ENCODE measurements around the gene CTSO. TPM values are rescaled to one million over a fixed set of nuclear protein-coding genes. Genes with fewer than 3 reads are reported as not detected.

Gene CTSO
- total RNA-seq, 1 experiment from 2014 or later = 2.8 TPM

DNA sequence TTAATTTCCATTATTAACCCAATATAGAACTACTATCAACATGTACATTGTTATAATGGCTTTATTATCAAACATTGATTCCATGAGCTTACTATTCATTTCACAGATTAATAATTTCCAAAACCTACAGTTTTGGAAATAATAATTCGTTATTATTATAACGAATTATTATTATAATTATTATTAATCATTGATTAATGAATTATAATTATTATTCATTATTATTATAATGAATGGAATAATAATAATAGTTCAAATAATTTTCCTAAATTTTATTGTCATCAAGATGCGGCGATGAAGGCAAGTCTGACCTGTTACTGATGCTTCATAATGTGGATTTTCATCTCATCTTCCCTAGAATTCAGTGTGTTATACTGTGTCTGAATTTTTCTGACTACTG is 22.0 kb downstream of the CTSO start:
- no peaks in the 10 kb centered on the region for H3K36me3 ChIP-seq (ENCODE audit: low read depth, low read length)
- intact Hi-C loops (cut with micrococcal nuclease) = no loop called here
- POLR2A ChIA-PET (ENCODE audit: unreplicated experiment) = no interaction called here

DNA sequence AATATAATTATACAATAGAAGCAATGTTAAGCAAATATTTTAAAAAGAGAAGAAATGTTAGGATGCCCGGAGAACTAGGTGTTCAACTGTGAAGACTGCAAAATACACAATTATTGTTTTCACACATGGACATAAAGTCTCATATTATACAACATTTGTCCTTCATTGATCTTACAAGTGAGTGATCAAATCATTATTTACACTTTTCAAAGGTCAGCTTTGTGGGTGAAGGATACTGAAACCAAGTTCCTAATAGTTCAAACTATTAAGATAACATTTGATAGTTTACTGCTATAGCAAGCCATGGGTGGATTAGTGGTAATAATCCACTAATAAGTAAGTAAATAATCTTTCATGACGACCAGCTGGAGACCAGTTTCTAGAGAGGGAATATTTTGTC is 23.3 kb downstream of the CTSO start:
- Histone ChIP-seq H3K27me3 (ENCODE audit: low read length) (no peaks in the 10 kb centered on the region), H3K9me3 (ENCODE audit: low read length) (no peaks in the 10 kb centered on the region), H4K20me1 (ENCODE audit: low read length) (no peaks in the 10 kb centered on the region), H3K4me1 (ENCODE audit: insufficient read depth, low read length) (no peaks in the 10 kb centered on the region), H3K4me3 (ENCODE audit: low read length) (no peak overlapping the region), H3K9ac (ENCODE audit: low read length) (no peak overlapping the region), H2AFZ (ENCODE audit: low read length) (no peak overlapping the region), H3K27ac (ENCODE audit: low read length) (no peak overlapping the region), H3K9me2 (replicated peaks; ENCODE audit: low read length) (no peaks in the 10 kb centered on the region), H3K79me2 (ENCODE audit: low read length) (no peaks in the 10 kb centered on the region), H3K4me2 (ENCODE audit: low read length) (no peak overlapping the region), H3K36me3 (ENCODE audit: low read depth, low read length) (no peaks in the 10 kb centered on the region), H3F3A (ENCODE audit: low read length, unreplicated experiment) (no peaks in the 10 kb centered on the region)
- POLR2A ChIA-PET (ENCODE audit: unreplicated experiment) = no interaction called here
- no TSS peak for BruUV-seq (replicated peaks)
- no peak for DNase-seq
- intact Hi-C loops (cut with micrococcal nuclease) = no loop called here
- ATAC-seq = no peak
- no peak for TF ChIP-seq EZH2 (IDR thresholded peaks at IDR 0.05; ENCODE audit: low read length, unreplicated experiment)
- TF ChIP-seq, protein P1, sequence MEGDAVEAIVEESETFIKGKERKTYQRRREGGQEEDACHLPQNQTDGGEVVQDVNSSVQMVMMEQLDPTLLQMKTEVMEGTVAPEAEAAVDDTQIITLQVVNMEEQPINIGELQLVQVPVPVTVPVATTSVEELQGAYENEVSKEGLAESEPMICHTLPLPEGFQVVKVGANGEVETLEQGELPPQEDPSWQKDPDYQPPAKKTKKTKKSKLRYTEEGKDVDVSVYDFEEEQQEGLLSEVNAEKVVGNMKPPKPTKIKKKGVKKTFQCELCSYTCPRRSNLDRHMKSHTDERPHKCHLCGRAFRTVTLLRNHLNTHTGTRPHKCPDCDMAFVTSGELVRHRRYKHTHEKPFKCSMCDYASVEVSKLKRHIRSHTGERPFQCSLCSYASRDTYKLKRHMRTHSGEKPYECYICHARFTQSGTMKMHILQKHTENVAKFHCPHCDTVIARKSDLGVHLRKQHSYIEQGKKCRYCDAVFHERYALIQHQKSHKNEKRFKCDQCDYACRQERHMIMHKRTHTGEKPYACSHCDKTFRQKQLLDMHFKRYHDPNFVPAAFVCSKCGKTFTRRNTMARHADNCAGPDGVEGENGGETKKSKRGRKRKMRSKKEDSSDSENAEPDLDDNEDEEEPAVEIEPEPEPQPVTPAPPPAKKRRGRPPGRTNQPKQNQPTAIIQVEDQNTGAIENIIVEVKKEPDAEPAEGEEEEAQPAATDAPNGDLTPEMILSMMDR (conservative IDR thresholded peaks at IDR 0.05; ENCODE audit: low read depth, low read length) = no peak
- TF ChIP-seq EZH2phosphoT487 (IDR thresholded peaks at IDR 0.05; ENCODE audit: borderline replicate concordance, low read length) = no peak
- CTCF ChIA-PET = no interaction called here

More for the DNA sequence above, 22.0 kb downstream of the CTSO start:
- CTCF ChIA-PET = no interaction called here
- H3K27me3 ChIP-seq (ENCODE audit: low read length) = no peaks in the 10 kb centered on the region
- no peak overlapping the region for H3K9ac ChIP-seq (ENCODE audit: low read length)
- no peaks in the 10 kb centered on the region for H3K79me2 ChIP-seq (ENCODE audit: low read length)
- no peak overlapping the region for H3K4me3 ChIP-seq (ENCODE audit: low read length)
- H4K20me1 ChIP-seq (ENCODE audit: low read length) = no peaks in the 10 kb centered on the region
- H3K27ac ChIP-seq (ENCODE audit: low read length) = no peak overlapping the region
- no peaks in the 10 kb centered on the region for H3F3A ChIP-seq (ENCODE audit: low read length, unreplicated experiment)
- BruUV-seq (replicated peaks) = no TSS peak
- no peaks in the 10 kb centered on the region for H3K9me2 ChIP-seq (replicated peaks; ENCODE audit: low read length)
- H2AFZ ChIP-seq (ENCODE audit: low read length) = no peak overlapping the region
- H3K4me2 ChIP-seq (ENCODE audit: low read length) = no peak overlapping the region
- H3K4me1 ChIP-seq (ENCODE audit: insufficient read depth, low read length) = no peaks in the 10 kb centered on the region
- DNase-seq (no peak), ATAC-seq (no peak)
- H3K9me3 ChIP-seq (ENCODE audit: low read length) = no peaks in the 10 kb centered on the region
- no peak for TF ChIP-seq EZH2 (IDR thresholded peaks at IDR 0.05; ENCODE audit: low read length, unreplicated experiment)
- no peak for TF ChIP-seq EZH2phosphoT487 (IDR thresholded peaks at IDR 0.05; ENCODE audit: borderline replicate concordance, low read length)
- TF ChIP-seq, protein P1 (conservative IDR thresholded peaks at IDR 0.05; ENCODE audit: low read depth, low read length) = no peak

DNA sequence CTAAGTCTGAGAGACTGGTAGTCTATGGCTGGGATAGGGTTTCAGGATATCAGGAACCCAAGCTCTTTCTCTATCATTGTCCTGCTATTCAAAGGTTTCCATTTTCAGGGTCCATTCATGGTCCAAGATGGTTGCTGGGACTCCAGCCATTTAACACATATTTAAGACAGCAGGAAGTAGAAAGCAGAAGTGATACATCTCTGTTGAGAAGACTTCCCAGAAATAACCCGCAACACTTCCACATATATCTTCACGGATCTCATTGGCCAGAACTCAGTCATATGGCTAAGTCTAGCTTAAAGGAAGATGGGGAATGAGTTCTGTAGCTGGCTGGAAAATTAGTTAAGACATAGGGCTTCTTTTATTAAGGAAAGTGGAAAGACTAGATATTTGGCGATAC is 23.8 kb downstream of the CTSO start:
- H3K9me2 ChIP-seq (replicated peaks; ENCODE audit: low read length) = no peaks in the 10 kb centered on the region
- H4K20me1 ChIP-seq (ENCODE audit: low read length) = no peaks in the 10 kb centered on the region
- H3K79me2 ChIP-seq (ENCODE audit: low read length) = no peaks in the 10 kb centered on the region
- ATAC-seq (no peak), DNase-seq (no peak)
- CTCF ChIA-PET = no interaction called here
- TF ChIP-seq EZH2 (IDR thresholded peaks at IDR 0.05; ENCODE audit: low read length, unreplicated experiment) (no peak), EZH2phosphoT487 (IDR thresholded peaks at IDR 0.05; ENCODE audit: borderline replicate concordance, low read length) (no peak)
- TF ChIP-seq, protein P1 (conservative IDR thresholded peaks at IDR 0.05; ENCODE audit: low read depth, low read length) = no peak
- no peaks in the 10 kb centered on the region for H3K4me1 ChIP-seq (ENCODE audit: insufficient read depth, low read length)
- POLR2A ChIA-PET (ENCODE audit: unreplicated experiment) = no interaction called here
- no peak overlapping the region for H3K9ac ChIP-seq (ENCODE audit: low read length)
- H2AFZ ChIP-seq (ENCODE audit: low read length) = no peak overlapping the region
- no peaks in the 10 kb centered on the region for H3K9me3 ChIP-seq (ENCODE audit: low read length)
- intact Hi-C loops (cut with micrococcal nuclease) = no loop called here
- BruUV-seq (replicated peaks) = no TSS peak
- no peak overlapping the region for H3K27ac ChIP-seq (ENCODE audit: low read length)
- no peak overlapping the region for H3K4me3 ChIP-seq (ENCODE audit: low read length)
- H3K4me2 ChIP-seq (ENCODE audit: low read length) = no peak overlapping the region
- H3F3A ChIP-seq (ENCODE audit: low read length, unreplicated experiment) = no peaks in the 10 kb centered on the region
- no peaks in the 10 kb centered on the region for H3K36me3 ChIP-seq (ENCODE audit: low read depth, low read length)
- H3K27me3 ChIP-seq (ENCODE audit: low read length) = no peaks in the 10 kb centered on the region

All from PC-3 (cell line).